SU-DHL-6 (cell line): ENCODE measurements around the gene DENR.

Experiments
- CTCF ChIP-seq: fragments of 200-600 bp; sonication (generic); IDR thresholded peaks from one replicate; pipeline ENCODE4 v1.5.1; 2017; ENCODE audit warnings: antibody characterized with exemption, mild to moderate bottlenecking, low read length, moderate library complexity; ENCODE audit not compliant: insufficient read depth, poor library complexity, severe bottlenecking
- EZH2phosphoT487 ChIP-seq: fragments of 200-600 bp; sonication (generic), shearing (Covaris generic); conservative IDR thresholded peaks from 2 replicates; pipeline ENCODE4 v1.6.1; 2018; ENCODE audit warnings: mild to moderate bottlenecking, antibody characterized with exemption, low read length, moderate library complexity, mixed read lengths

- no peak for TF ChIP-seq CTCF
- no peak for TF ChIP-seq EZH2phosphoT487
Measured at GRCh38 chr12:122785503-122785902, 32.9 kb downstream of the DENR start.
